ENCODE measurements around the gene DHFR. TPM values are rescaled to one million over a fixed set of nuclear protein-coding genes. Genes with fewer than 3 reads are reported as not detected.
A peak's percentile ranks its signal among the peaks of the same experiment; 100 is the strongest.

The DHFR gene
- polyA plus RNA-seq (2011; rRNA removed) (15.7 and 22.5 TPM in 2 replicates), polyA minus RNA-seq (2011; rRNA and poly(A)+ RNA removed) (8.2 and 11.2 TPM in 2 replicates)

GRCh38 chr5:80654391-80655230 is at the start of gene DHFR, which contains the start of gene MSH3:
Gene DHFR (minus strand): TSS chr5:80654983. CDS start chr5:80654489, 494 bp downstream.
Gene MSH3 (plus strand): TSS chr5:80654652. CDS start chr5:80654728, 76 bp downstream.
- Histone ChIP-seq H3K27ac (ENCODE audit: low read depth, low read length) (peak within 1 kb of the TSS; percentile 68), H3K27me3 (ENCODE audit: control insufficient read depth, insufficient read depth, low read length) (no peaks in the 10 kb centered on the region), H3K4me3 (ENCODE audit: low read depth, low read length) (peak within 1 kb of the TSS; percentile 90), H3K9me3 (ENCODE audit: control insufficient read depth, insufficient read depth, low read length) (no peaks in the 10 kb centered on the region)
- DNase-seq (ENCODE audit: low read depth, low spot score) = peak; percentile 72
- CTCF ChIA-PET = interaction anchor here (0.6 to 0.7 kb wide), 4 partner anchors 290 to 1619 kb away, joined by 3 to 5 read pairs (median 4); no protein-coding TSS in a partner anchor
- 0 out of 2 replicates have a peak, but pooled peaks have one; percentile 7 for TF ChIP-seq CTCF (IDR thresholded peaks at IDR 0.05; ENCODE audit: low read depth, low read length)
- POLR2A ChIA-PET = no interaction called here

GRCh38 chr5:80704221-80704620 is 49.4 kb upstream of the DHFR start:
- H3K27ac ChIP-seq (ENCODE audit: low read depth, low read length) = no peak overlapping the region
- TF ChIP-seq CTCF (IDR thresholded peaks at IDR 0.05; ENCODE audit: low read depth, low read length) = no peak
- no peaks in the 10 kb centered on the region for H3K9me3 ChIP-seq (ENCODE audit: control insufficient read depth, insufficient read depth, low read length)
- H3K4me3 ChIP-seq (ENCODE audit: low read depth, low read length) = no peak overlapping the region
- POLR2A ChIA-PET = no interaction called here
- CTCF ChIA-PET = no interaction called here
- no peaks in the 10 kb centered on the region for H3K27me3 ChIP-seq (ENCODE audit: control insufficient read depth, insufficient read depth, low read length)
- no peak for DNase-seq (ENCODE audit: low read depth, low spot score)

- no peak overlapping the region for H3K4me3 ChIP-seq (ENCODE audit: low read depth, low read length)
- POLR2A ChIA-PET = no interaction called here
- no peak for TF ChIP-seq CTCF (IDR thresholded peaks at IDR 0.05; ENCODE audit: low read depth, low read length)
- CTCF ChIA-PET = no interaction called here
- no peak overlapping the region for H3K27ac ChIP-seq (ENCODE audit: low read depth, low read length)
- no peak for DNase-seq (ENCODE audit: low read depth, low spot score)
- no peaks in the 10 kb centered on the region for H3K27me3 ChIP-seq (ENCODE audit: control insufficient read depth, insufficient read depth, low read length)
- no peaks in the 10 kb centered on the region for H3K9me3 ChIP-seq (ENCODE audit: control insufficient read depth, insufficient read depth, low read length)
These were observed 49.0 kb upstream of the DHFR start for GRCh38 chr5:80703747-80704146.

GRCh38 chr5:80703291-80703690 is 48.5 kb upstream of the DHFR start:
- no peaks in the 10 kb centered on the region for H3K9me3 ChIP-seq (ENCODE audit: control insufficient read depth, insufficient read depth, low read length)
- no peak for TF ChIP-seq CTCF (IDR thresholded peaks at IDR 0.05; ENCODE audit: low read depth, low read length)
- no peaks in the 10 kb centered on the region for H3K27me3 ChIP-seq (ENCODE audit: control insufficient read depth, insufficient read depth, low read length)
- ChIA-PET POLR2A (no interaction called here), CTCF (interaction anchor here (0.9 kb wide), 1 partner anchor 492 kb away, joined by 3 read pairs; no protein-coding TSS in a partner anchor)
- H3K27ac ChIP-seq (ENCODE audit: low read depth, low read length) = no peak overlapping the region
- DNase-seq (ENCODE audit: low read depth, low spot score) = no peak
- no peak overlapping the region for H3K4me3 ChIP-seq (ENCODE audit: low read depth, low read length)

GRCh38 chr5:80701597-80701996 is 46.8 kb upstream of the DHFR start:
- POLR2A ChIA-PET = no interaction called here
- TF ChIP-seq CTCF (IDR thresholded peaks at IDR 0.05; ENCODE audit: low read depth, low read length) = no peak
- H3K9me3 ChIP-seq (ENCODE audit: control insufficient read depth, insufficient read depth, low read length) = no peaks in the 10 kb centered on the region
- no peak for DNase-seq (ENCODE audit: low read depth, low spot score)
- H3K27me3 ChIP-seq (ENCODE audit: control insufficient read depth, insufficient read depth, low read length) = no peaks in the 10 kb centered on the region
- H3K27ac ChIP-seq (ENCODE audit: low read depth, low read length) = no peak overlapping the region
- no peak overlapping the region for H3K4me3 ChIP-seq (ENCODE audit: low read depth, low read length)
- CTCF ChIA-PET = no interaction called here
